Thyroid gland (tissue), 4 donors: ENCODE data around the gene RBM15. TPM values are rescaled to one million over a fixed set of nuclear protein-coding genes. Genes with fewer than 3 reads are reported as not detected.

Source experiments
- DNase-seq, 2 donors: peaks; one replicate each; pipeline ENCODE4 v3.0.0-alpha.2; 2019
- H3K27ac ChIP-seq, 3 donors: fragments of 200-600 bp; sonication (generic); 1 replicate in 2 of 3; 2 replicates in 1 of 3; pipeline ENCODE4 v1.5.1; 2016 to 2019; ENCODE audit warnings: mild to moderate bottlenecking in 1 of 3, moderate library complexity in 1 of 3
- H3K27me3 ChIP-seq: fragments of 200-600 bp; sonication (generic); one replicate; pipeline ENCODE4 v1.5.1; 2019
- H3K36me3 ChIP-seq, 2 donors: fragments of 200-600 bp; sonication (generic); one replicate each; pipeline ENCODE4 v1.5.1; 2016 to 2019
- H3K4me1 ChIP-seq, 2 donors: fragments of 200-600 bp; sonication (generic); one replicate each; pipeline ENCODE4 v1.5.1; 2017 to 2019
- H3K4me3 ChIP-seq, 3 donors: fragments of 200-600 bp; sonication (generic); replicated peaks in 1 of 3; 1 replicate in 2 of 3; 2 replicates in 1 of 3; pipeline ENCODE4 v1.5.1; 2016; ENCODE audit warnings: mild to moderate bottlenecking in 1 of 3
- H3K9me3 ChIP-seq: fragments of 200-600 bp; sonication (generic); one replicate; pipeline ENCODE4 v1.5.1; 2017
- POLR2A ChIP-seq, 2 donors: fragments of 450-650 bp; IDR thresholded peaks; one replicate each; pipeline ENCODE4 v1.6.1; 2017; ENCODE audit warnings: antibody characterized with exemption in 2 of 2, mild to moderate bottlenecking in 2 of 2, moderate library complexity in 1 of 2
- WGBS, 2 donors: methylation state at CpG; one replicate each; pipeline ENCODE4 v1.1.5; 2017; 5-methylcytosine and 5-hydroxymethylcytosine counted together
- intact Hi-C: fragments of 100-400 bp; cut with DNase I; formaldehyde crosslinking; loops from one replicate; pipeline ENCODE4 v1.15.1; 2023
- total RNA-seq, 4 donors: library from RNA; depleted of rRNA; stranded (reverse); fragments of >200 nt; gene quantifications; one replicate each; pipeline ENCODE4 v1.2.3, GENCODE V29; 2016
- TF ChIP-seq, protein P1 (sequence below), 6 experiments: fragments of 200-600 bp in 3 of 6; fragments of 450-650 bp in 3 of 6; sonication (generic) in 3 of 6; IDR thresholded peaks; one replicate each; pipeline ENCODE4 v1.5.1; 2016 to 2019; ENCODE audit warnings: antibody characterized with exemption in 6 of 6, mild to moderate bottlenecking in 2 of 6, inconsistent platforms in 1 of 6, moderate library complexity in 1 of 6

Gene RBM15
- total RNA-seq, 4 donors from 2014 or later, result 38.4 to 59.8 (median 40.7) TPM

DNA sequence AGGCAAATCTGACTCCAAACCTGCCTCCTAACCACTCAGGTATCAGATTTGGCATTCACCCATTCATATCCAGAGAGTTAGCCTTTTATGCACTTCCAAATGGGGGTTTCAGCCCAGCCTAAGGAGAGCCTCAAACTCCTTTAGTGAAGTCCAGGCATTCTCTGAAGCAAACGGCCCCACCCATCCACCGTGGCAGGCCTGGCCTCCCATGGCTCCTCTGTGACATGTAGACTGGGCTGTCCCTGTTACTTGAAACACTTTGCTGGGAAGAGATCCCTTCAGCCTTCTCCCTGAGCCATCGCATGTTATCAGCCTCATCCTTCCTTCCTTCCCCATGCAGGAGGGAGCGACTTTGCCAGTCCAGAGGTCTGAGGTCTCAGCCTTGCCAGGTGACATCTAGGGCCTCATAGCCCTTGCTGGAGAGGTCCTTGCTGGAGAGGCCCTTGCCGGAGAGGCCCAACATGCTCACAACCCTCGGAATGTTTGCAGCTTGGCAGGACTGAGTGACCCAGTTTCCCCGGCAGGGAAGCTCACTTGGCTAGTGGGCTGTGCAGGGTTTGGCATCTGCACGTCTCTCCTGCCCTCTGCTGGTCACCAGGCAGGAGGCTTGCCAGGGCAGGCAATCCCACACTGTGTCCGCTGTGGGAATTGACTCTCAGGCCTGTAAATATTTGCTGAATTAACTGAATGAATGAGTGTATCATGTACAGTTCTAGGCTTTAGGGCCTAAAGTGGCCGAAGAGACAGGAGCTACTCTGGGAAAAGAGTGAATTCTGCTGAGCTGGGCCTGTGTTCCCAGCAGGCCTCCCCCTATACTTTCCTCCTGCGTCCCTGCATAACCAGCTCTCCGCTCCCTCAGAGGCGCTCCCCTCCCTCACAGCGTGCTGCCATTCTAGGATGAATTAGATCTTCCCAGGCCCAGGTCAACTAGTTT is 26.7 kb upstream of the RBM15 start:
- no peak for TF ChIP-seq POLR2A (IDR thresholded peaks at IDR 0.05)
- TF ChIP-seq, protein P1, sequence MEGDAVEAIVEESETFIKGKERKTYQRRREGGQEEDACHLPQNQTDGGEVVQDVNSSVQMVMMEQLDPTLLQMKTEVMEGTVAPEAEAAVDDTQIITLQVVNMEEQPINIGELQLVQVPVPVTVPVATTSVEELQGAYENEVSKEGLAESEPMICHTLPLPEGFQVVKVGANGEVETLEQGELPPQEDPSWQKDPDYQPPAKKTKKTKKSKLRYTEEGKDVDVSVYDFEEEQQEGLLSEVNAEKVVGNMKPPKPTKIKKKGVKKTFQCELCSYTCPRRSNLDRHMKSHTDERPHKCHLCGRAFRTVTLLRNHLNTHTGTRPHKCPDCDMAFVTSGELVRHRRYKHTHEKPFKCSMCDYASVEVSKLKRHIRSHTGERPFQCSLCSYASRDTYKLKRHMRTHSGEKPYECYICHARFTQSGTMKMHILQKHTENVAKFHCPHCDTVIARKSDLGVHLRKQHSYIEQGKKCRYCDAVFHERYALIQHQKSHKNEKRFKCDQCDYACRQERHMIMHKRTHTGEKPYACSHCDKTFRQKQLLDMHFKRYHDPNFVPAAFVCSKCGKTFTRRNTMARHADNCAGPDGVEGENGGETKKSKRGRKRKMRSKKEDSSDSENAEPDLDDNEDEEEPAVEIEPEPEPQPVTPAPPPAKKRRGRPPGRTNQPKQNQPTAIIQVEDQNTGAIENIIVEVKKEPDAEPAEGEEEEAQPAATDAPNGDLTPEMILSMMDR (IDR thresholded peaks at IDR 0.05), result peak; percentile 73 to 92 (median 87)
- 42 to 48% methylated on average over 13 to 14 of the region's 14 CpGs for WGBS, 2 donors
- H3K27ac ChIP-seq, result no peak overlapping the region
- H3K9me3 ChIP-seq, result no peaks in the 10 kb centered on the region
- no peak overlapping the region for H3K4me3 ChIP-seq
- intact Hi-C loops, result loop anchor here (1.0 to 5.0 kb wide), 2 partner anchors 102 to 150 kb away; partner anchors contain the start of gene KCNC4
- H3K27me3 ChIP-seq, result no peaks in the 10 kb centered on the region
- H3K4me1 ChIP-seq, result peaks cover 0 to 5% of the 10 kb centered on the region in 2 donors
- H3K36me3 ChIP-seq, result no peaks in the 10 kb centered on the region
- DNase-seq, result peak; percentile 78 to 84

DNA sequence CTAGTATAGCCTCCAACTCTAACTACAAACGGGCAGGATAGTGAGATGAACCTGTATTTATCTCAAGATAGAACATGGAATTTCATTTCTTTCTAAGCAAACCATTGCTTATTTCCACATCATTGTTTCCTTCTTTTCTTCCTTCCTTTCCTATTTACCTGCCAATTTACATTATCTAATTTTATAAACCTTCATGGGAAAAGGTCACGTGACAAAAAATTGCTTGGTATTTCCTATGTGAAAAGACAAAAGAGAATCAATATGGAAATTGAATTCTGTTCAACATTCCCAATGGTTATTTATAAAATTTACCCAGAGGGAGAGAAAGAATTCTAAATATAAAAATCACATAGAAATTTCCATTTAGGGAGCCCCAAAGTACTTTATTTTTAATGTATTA is 22.4 kb upstream of the RBM15 start:
- no peaks in the 10 kb centered on the region for H3K27me3 ChIP-seq
- TF ChIP-seq, protein P1 (IDR thresholded peaks at IDR 0.05), result no peak
- TF ChIP-seq POLR2A (IDR thresholded peaks at IDR 0.05), result no peak
- H3K4me1 ChIP-seq, result peaks cover 0 to 5% of the 10 kb centered on the region in 2 donors
- WGBS, 2 donors, result 87% methylated on average over 2 of the region's 2 CpGs
- no peak overlapping the region for H3K4me3 ChIP-seq
- no peaks in the 10 kb centered on the region for H3K36me3 ChIP-seq
- H3K27ac ChIP-seq, result no peak overlapping the region
- no peak for DNase-seq
- intact Hi-C loops, result no loop called here
- H3K9me3 ChIP-seq, result no peaks in the 10 kb centered on the region

DNA sequence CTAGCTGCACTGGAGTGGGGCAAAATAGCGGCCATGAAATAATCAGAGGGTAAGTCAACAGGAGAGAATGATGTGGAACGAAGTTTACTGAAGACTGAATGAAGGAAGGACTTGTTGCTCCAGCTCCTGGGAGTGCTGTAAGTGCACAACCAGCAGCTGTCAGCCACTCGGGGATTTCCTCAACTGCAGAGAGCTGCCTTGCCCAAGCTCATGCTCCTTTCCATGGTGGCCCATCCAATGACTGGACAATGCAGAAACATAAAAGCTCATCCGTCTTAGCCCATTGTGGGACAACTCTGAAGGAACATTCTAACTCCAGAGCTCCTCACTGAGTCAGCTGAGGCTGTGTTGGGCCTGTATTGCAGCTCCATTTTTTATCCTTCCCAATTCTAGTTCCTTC is 21.1 kb upstream of the RBM15 start:
- no peaks in the 10 kb centered on the region for H3K4me1 ChIP-seq
- no peak overlapping the region for H3K27ac ChIP-seq
- H3K4me3 ChIP-seq, result no peak overlapping the region
- WGBS, 2 donors, result 65 to 69% methylated on average over 4 of the region's 4 CpGs
- intact Hi-C loops, result no loop called here
- DNase-seq, result peak in 1 of 2 donors; percentile 4
- TF ChIP-seq POLR2A (IDR thresholded peaks at IDR 0.05), result no peak
- TF ChIP-seq, protein P1 (IDR thresholded peaks at IDR 0.05), result no peak
- H3K27me3 ChIP-seq, result no peaks in the 10 kb centered on the region
- H3K9me3 ChIP-seq, result no peaks in the 10 kb centered on the region
- H3K36me3 ChIP-seq, result no peaks in the 10 kb centered on the region

DNA sequence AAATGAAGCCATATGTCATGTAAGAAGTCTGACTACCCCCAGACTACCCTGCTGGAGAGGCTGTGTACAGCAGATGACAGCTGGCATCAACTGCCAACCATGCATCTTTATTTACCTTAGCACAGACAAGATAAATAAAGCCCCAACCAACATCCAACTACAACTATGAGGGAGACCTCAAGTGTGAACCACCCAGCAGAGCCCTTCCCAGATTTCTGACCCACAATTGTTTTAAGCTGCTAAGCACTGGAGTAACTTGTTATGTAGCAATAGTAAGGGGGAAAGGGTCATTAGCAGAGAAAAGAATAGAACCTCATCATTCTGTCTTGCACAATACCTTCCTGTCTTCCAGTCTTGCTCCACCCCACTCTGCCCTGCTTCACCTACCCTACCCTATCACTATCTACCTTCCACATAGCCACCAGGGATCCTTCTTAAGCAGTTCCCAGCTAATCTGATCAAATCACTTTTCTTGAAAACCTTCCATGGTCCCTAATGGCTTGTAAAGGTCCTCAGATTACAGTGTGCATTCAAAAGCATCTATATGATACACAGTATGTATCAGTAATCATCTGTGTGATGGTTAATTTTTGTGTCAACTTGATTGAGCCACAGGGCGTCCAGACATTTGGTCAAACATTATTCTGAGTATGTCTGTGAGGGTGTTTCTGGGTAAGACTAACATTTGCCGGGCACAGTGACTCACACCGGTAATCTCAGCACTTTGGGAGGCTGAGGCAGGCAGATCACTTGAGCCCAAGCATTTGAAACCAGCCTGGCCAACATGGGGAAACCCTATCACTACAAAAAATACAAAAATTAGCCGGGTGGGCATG is 19.6 kb upstream of the RBM15 start:
- TF ChIP-seq, protein P1 (IDR thresholded peaks at IDR 0.05), result no peak
- no peak for TF ChIP-seq POLR2A (IDR thresholded peaks at IDR 0.05)
- DNase-seq, result no peak
- Histone ChIP-seq H3K27me3 (no peaks in the 10 kb centered on the region), H3K27ac (no peak overlapping the region), H3K36me3 (no peaks in the 10 kb centered on the region), H3K4me3 (no peak overlapping the region), H3K4me1 (no peaks in the 10 kb centered on the region), H3K9me3 (no peaks in the 10 kb centered on the region)
- WGBS, 2 donors, result 75 to 81% methylated on average over 4 of the region's 4 CpGs
- intact Hi-C loops, result no loop called here
